Measurements from ENCODE around the gene SLC2A13.

DNA sequence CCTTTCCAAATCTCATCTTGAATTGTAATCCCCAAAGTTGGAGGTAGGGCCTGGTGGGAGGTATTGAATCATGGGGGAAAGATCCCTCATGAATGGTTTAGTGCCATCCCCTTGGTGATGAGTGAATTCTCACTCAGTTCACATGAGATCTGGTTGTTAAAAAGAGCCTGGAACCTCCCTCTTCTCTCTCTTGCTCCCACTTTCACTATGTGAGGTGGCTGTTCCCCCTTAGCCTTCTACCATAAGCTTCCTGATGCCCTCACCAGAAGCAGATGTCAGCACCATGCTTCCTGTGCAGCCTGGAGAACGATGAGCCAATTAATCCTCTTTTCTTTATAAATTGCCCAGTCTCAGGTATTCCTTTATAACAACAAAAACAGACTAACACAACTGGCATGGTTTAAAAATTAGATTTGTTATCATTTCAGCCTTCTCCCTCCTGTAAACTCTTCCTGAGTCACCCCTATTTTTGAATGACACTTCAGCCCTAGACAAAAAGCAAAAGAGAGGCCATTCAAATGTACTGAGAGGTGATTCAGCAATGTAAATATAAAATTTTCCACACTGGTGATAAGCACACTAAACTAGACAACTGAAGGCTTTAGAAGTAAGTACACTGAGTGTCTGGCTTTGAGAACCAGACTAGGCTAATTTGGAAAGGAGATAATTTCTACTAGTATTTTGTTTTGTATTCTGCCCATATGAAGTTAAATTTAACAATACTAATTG lies 274.1 kb downstream of the SLC2A13 start:
- no peak for TF ChIP-seq FEZF1 (tag by site-specific recombination; IDR thresholded peaks at IDR 0.05)
- TF ChIP-seq ZNF558 (tag by site-specific recombination; IDR thresholded peaks at IDR 0.05), result no peak
- TF ChIP-seq CTCF (tag by site-specific recombination; IDR thresholded peaks at IDR 0.05), result no peak
- TF ChIP-seq SP2 (tag by site-specific recombination; IDR thresholded peaks at IDR 0.05), result no peak
- TF ChIP-seq, protein P1, sequence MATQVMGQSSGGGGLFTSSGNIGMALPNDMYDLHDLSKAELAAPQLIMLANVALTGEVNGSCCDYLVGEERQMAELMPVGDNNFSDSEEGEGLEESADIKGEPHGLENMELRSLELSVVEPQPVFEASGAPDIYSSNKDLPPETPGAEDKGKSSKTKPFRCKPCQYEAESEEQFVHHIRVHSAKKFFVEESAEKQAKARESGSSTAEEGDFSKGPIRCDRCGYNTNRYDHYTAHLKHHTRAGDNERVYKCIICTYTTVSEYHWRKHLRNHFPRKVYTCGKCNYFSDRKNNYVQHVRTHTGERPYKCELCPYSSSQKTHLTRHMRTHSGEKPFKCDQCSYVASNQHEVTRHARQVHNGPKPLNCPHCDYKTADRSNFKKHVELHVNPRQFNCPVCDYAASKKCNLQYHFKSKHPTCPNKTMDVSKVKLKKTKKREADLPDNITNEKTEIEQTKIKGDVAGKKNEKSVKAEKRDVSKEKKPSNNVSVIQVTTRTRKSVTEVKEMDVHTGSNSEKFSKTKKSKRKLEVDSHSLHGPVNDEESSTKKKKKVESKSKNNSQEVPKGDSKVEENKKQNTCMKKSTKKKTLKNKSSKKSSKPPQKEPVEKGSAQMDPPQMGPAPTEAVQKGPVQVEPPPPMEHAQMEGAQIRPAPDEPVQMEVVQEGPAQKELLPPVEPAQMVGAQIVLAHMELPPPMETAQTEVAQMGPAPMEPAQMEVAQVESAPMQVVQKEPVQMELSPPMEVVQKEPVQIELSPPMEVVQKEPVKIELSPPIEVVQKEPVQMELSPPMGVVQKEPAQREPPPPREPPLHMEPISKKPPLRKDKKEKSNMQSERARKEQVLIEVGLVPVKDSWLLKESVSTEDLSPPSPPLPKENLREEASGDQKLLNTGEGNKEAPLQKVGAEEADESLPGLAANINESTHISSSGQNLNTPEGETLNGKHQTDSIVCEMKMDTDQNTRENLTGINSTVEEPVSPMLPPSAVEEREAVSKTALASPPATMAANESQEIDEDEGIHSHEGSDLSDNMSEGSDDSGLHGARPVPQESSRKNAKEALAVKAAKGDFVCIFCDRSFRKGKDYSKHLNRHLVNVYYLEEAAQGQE (tag by site-specific recombination; IDR thresholded peaks at IDR 0.05), result no peak
- no peak for TF ChIP-seq ZNF76 (tag by site-specific recombination; IDR thresholded peaks at IDR 0.05; ENCODE audit: borderline replicate concordance, low read depth)
- TF ChIP-seq, protein P2, sequence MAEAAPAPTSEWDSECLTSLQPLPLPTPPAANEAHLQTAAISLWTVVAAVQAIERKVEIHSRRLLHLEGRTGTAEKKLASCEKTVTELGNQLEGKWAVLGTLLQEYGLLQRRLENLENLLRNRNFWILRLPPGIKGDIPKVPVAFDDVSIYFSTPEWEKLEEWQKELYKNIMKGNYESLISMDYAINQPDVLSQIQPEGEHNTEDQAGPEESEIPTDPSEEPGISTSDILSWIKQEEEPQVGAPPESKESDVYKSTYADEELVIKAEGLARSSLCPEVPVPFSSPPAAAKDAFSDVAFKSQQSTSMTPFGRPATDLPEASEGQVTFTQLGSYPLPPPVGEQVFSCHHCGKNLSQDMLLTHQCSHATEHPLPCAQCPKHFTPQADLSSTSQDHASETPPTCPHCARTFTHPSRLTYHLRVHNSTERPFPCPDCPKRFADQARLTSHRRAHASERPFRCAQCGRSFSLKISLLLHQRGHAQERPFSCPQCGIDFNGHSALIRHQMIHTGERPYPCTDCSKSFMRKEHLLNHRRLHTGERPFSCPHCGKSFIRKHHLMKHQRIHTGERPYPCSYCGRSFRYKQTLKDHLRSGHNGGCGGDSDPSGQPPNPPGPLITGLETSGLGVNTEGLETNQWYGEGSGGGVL (tag by site-specific recombination; IDR thresholded peaks at IDR 0.05), result no peak
- no peak for TF ChIP-seq ZNF274 (IDR thresholded peaks at IDR 0.05; ENCODE audit: low read length)
- no peak for TF ChIP-seq ZNF274 (tag by site-specific recombination; IDR thresholded peaks at IDR 0.05; ENCODE audit: borderline replicate concordance)
- no peak for TF ChIP-seq ZNF335 (tag by site-specific recombination; conservative IDR thresholded peaks at IDR 0.05)
- TF ChIP-seq ZNF555 (tag by site-specific recombination; conservative IDR thresholded peaks at IDR 0.05), result no peak
- TF ChIP-seq ZNF747 (tag by site-specific recombination; IDR thresholded peaks at IDR 0.05), result no peak

Data from HEK293 (cell line).